Parathyroid adenoma (tissue), 2 donors: ENCODE measurements around the gene GLIPR1L1.

ENCODE experiments used
- H2AFZ ChIP-seq: fragments of 300-600 bp; sonication (generic); one replicate; pipeline ENCODE4 v1.7.0; 2017; ENCODE audit warnings: antibody characterized with exemption, mild to moderate bottlenecking
- H3K27ac ChIP-seq: fragments of 300-600 bp; sonication (generic); one replicate; pipeline ENCODE4 v1.7.0; 2017
- H3K27me3 ChIP-seq: fragments of 300-600 bp; sonication (generic); one replicate; pipeline ENCODE4 v1.7.0; 2017; ENCODE audit warnings: low read length; ENCODE audit not compliant: control insufficient read depth, insufficient read depth
- H3K36me3 ChIP-seq: fragments of 300-600 bp; sonication (generic); one replicate; pipeline ENCODE4 v1.7.0; 2017; ENCODE audit warnings: low read length; ENCODE audit not compliant: control insufficient read depth, insufficient read depth
- H3K4me1 ChIP-seq: fragments of 300-600 bp; sonication (generic); one replicate; pipeline ENCODE4 v1.7.0; 2017; ENCODE audit warnings: control low read depth
- H3K4me2 ChIP-seq: fragments of 300-600 bp; sonication (generic); one replicate; pipeline ENCODE4 v1.7.0; 2017; ENCODE audit warnings: low read length
- H3K4me3 ChIP-seq: fragments of 300-600 bp; sonication (generic); one replicate; pipeline ENCODE4 v1.7.0; 2017; ENCODE audit warnings: low read depth, low read length
- H3K79me2 ChIP-seq: fragments of 300-600 bp; sonication (generic); one replicate; pipeline ENCODE4 v1.7.0; 2017; ENCODE audit warnings: control low read depth
- H3K9ac ChIP-seq: fragments of 300-600 bp; sonication (generic); one replicate; pipeline ENCODE4 v1.7.0; 2017; ENCODE audit warnings: mild to moderate bottlenecking
- H3K9me3 ChIP-seq: fragments of 300-600 bp; sonication (generic); one replicate; pipeline ENCODE4 v1.7.0; 2017; ENCODE audit warnings: low read length; ENCODE audit not compliant: control insufficient read depth
- TF ChIP-seq, protein P1 (sequence below): fragments of 300-600 bp; sonication (generic); IDR thresholded peaks from one replicate; pipeline ENCODE4 v1.7.0; 2017; ENCODE audit warnings: antibody characterized with exemption, mild to moderate bottlenecking
- donor health status: primary hyperparathyroidism.

Gene GLIPR1L1

DNA sequence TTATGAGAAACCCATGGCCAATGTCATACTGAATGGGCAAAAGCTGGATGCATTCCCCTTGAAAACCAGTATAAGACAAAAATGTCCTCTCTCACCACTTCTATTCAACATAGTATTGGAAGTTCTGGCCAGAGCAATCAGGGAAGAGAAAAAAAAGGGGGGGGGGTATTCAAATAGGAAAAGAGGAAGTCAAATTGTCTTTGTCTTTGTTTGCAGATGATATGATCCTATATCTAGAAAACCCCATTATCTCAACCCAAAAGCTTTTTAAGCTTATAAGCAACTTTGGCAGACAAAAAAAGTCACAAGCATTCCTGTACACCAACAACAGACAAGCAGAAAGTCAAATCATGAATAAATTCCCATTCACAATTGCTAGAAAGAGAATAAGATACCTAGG, 19.5 kb downstream of the GLIPR1L1 start:
- TF ChIP-seq, protein P1, sequence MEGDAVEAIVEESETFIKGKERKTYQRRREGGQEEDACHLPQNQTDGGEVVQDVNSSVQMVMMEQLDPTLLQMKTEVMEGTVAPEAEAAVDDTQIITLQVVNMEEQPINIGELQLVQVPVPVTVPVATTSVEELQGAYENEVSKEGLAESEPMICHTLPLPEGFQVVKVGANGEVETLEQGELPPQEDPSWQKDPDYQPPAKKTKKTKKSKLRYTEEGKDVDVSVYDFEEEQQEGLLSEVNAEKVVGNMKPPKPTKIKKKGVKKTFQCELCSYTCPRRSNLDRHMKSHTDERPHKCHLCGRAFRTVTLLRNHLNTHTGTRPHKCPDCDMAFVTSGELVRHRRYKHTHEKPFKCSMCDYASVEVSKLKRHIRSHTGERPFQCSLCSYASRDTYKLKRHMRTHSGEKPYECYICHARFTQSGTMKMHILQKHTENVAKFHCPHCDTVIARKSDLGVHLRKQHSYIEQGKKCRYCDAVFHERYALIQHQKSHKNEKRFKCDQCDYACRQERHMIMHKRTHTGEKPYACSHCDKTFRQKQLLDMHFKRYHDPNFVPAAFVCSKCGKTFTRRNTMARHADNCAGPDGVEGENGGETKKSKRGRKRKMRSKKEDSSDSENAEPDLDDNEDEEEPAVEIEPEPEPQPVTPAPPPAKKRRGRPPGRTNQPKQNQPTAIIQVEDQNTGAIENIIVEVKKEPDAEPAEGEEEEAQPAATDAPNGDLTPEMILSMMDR = no peak
- no peak overlapping the region for H3K27ac ChIP-seq
- peaks cover 17% of the 10 kb centered on the region for H3K79me2 ChIP-seq

GRCh38 chr12:75360920-75361319, 26.4 kb downstream of the GLIPR1L1 start:
- no peak overlapping the region for H3K9ac ChIP-seq
- no peaks in the 10 kb centered on the region for H3K9me3 ChIP-seq
- no peaks in the 10 kb centered on the region for H3K79me2 ChIP-seq
- H2AFZ ChIP-seq = no peak overlapping the region
- TF ChIP-seq, protein P1 = no peak
- no peak overlapping the region for H3K4me3 ChIP-seq
- H3K4me2 ChIP-seq = no peak overlapping the region
- no peaks in the 10 kb centered on the region for H3K4me1 ChIP-seq
- no peaks in the 10 kb centered on the region for H3K27me3 ChIP-seq
- no peak overlapping the region for H3K27ac ChIP-seq
- H3K36me3 ChIP-seq = no peaks in the 10 kb centered on the region

More for the DNA sequence above, 19.5 kb downstream of the GLIPR1L1 start:
- no peaks in the 10 kb centered on the region for H3K36me3 ChIP-seq
- no peaks in the 10 kb centered on the region for H3K27me3 ChIP-seq
- no peaks in the 10 kb centered on the region for H3K9me3 ChIP-seq
- H2AFZ ChIP-seq = no peak overlapping the region
- H3K9ac ChIP-seq = no peak overlapping the region
- no peak overlapping the region for H3K4me3 ChIP-seq
- no peak overlapping the region for H3K4me2 ChIP-seq
- no peaks in the 10 kb centered on the region for H3K4me1 ChIP-seq

DNA sequence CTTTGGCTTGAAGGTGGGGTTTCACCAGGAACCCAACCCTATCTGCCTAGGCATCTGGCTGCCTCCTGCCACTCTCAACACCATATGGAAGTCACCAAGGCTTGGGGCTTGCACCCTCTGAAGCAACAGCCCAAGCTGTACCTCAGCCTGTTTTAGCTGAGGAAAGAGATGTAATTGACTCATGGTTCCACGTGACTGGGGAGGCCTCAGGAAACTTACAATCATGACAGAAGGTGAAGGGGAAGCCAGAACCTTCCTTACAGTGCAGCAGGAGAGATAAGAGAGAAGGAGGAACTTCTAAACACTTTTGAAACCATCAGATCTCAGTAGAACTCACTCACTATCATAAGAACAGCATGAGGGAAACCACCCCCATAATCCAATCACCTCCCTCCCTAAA, 26.9 kb downstream of the GLIPR1L1 start:
- TF ChIP-seq, protein P1 = no peak
- Histone ChIP-seq H3K4me3 (no peak overlapping the region), H3K9me3 (no peaks in the 10 kb centered on the region), H3K9ac (no peak overlapping the region), H3K4me1 (no peaks in the 10 kb centered on the region), H3K36me3 (no peaks in the 10 kb centered on the region), H3K27me3 (no peaks in the 10 kb centered on the region), H2AFZ (no peak overlapping the region), H3K79me2 (no peaks in the 10 kb centered on the region), H3K4me2 (no peak overlapping the region), H3K27ac (no peak overlapping the region)

DNA sequence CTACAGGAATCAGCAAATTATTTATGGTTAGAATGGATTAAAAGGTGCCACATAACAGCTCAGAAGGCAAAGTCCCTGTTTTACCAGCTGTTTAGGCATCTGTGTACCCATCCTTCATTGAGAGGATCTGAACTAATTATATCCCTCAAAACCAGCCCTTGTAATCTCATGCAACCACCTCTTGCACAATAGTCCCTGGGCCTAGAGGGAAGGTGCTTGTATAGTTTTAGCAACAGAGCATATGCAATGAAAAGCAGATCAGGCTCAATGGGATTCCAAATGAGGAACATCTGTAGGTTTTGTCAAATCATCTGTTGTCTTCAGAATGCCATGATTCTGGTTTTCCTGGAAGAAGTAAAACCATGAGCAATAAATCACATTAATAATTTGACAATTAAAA, 30.4 kb downstream of the GLIPR1L1 start:
- Histone ChIP-seq H3K9ac (no peak overlapping the region), H3K36me3 (no peaks in the 10 kb centered on the region), H3K27me3 (no peaks in the 10 kb centered on the region), H3K79me2 (no peaks in the 10 kb centered on the region), H3K4me2 (no peak overlapping the region), H2AFZ (no peak overlapping the region), H3K4me1 (no peaks in the 10 kb centered on the region), H3K9me3 (no peaks in the 10 kb centered on the region), H3K27ac (no peak overlapping the region), H3K4me3 (no peak overlapping the region)
- TF ChIP-seq, protein P1 = no peak

- H2AFZ ChIP-seq = no peak overlapping the region
- TF ChIP-seq, protein P1 = no peak
- H3K4me3 ChIP-seq = no peak overlapping the region
- no peak overlapping the region for H3K9ac ChIP-seq
- H3K9me3 ChIP-seq = no peaks in the 10 kb centered on the region
- no peak overlapping the region for H3K27ac ChIP-seq
- H3K4me1 ChIP-seq = no peaks in the 10 kb centered on the region
- no peaks in the 10 kb centered on the region for H3K27me3 ChIP-seq
- H3K36me3 ChIP-seq = no peaks in the 10 kb centered on the region
- H3K79me2 ChIP-seq = no peaks in the 10 kb centered on the region
- no peak overlapping the region for H3K4me2 ChIP-seq
These were observed 32.2 kb downstream of the GLIPR1L1 start for GRCh38 chr12:75366629-75367028.
